Fibroblast of skin of left quadriceps (primary cell): ENCODE results near the gene HSPBAP1.
"Not testable (repeated sequence)": the region's sequence is repeated elsewhere in the genome, so short reads cannot be mapped to it uniquely, and the experiment has no call there.

Experiments used
- DNase-seq, 2 experiments: peaks; one replicate each; pipeline ENCODE4 v3.0.0-alpha.2; 2013; ENCODE audit warnings: low read depth in 2 of 2

HSPBAP1 gene

GRCh38 chr3:122786066-122786465 is 7.6 kb downstream of the HSPBAP1 start:
- no peak for DNase-seq

DNA sequence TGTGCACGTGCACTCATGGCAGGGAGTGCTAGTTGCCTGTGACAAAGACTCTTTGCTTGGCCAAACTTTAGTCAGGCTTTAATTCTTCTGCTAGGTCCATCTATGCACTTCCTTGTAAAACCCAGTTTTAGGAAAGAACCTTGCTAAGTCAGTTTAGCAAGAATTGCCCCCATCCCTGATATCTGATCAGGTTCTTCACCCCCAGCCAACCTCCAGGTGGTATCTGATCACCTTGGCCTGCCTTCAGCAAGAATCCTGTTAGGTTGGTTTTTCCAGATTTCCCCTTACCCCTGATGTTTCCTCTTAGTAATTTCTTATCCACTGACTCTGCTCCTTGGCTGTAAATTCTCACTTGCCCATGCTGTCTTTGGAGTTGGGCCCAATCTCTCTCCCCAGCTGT is 8.4 kb downstream of the HSPBAP1 start:
- no peak for DNase-seq

DNA sequence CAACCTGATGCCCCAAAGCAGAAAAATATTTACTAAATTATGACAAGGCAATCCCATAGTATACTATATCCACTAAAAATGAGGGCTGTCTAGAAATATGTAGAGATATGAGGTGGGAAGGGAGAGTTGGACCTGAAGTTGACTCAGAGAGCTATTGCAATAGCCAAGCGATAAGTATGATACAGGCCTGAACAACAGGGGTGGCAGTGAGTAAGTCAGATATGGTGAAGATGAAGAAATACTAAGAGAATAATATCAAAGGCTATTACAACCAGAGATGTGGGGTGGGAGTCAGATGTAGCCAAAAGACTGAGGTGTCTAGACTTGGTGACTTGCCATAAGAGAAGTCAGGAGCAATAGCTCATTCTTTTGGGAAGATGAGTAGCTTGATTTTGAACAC is 9.2 kb downstream of the HSPBAP1 start:
- no peak for DNase-seq

DNA sequence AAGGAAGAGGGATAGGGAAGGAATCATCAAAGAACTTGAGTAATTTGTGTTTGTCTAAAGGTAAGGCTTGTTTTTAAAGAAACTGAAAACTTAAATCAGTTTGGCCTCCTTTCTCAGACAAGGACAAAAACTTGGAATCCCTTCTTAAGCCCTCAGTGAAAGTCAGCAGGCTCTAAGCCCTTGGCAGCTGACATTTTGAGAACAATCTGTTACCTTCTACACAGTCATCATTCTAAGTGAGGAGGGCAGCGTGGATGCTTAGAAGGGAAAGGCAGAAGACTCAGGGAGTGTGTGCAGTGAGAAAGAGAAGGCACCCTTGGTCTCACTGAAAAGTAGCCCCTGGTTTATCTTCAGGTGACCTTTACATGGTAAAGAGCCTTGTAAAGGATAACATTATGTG is 10.8 kb downstream of the HSPBAP1 start:
- no peak for DNase-seq

DNA sequence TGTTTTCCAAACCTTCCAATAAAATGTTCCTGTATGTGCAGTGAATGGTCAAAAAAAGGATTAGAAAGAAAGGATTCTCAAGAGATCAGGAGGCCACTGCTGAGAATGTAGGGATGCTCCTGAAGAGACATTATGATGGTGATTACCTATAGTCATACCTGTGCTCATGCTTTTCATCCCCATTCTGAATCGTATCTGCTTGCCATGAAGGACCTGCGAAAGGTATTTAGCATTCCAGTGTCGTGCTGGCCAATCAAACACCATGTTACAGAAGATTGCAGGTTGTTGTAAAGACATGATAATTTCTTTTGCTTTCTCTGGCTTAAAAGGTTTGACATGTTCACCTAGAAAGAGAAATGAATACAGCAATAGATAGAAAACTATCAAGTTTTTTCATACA is 16.1 kb downstream of the HSPBAP1 start:
- no peak for DNase-seq

DNA sequence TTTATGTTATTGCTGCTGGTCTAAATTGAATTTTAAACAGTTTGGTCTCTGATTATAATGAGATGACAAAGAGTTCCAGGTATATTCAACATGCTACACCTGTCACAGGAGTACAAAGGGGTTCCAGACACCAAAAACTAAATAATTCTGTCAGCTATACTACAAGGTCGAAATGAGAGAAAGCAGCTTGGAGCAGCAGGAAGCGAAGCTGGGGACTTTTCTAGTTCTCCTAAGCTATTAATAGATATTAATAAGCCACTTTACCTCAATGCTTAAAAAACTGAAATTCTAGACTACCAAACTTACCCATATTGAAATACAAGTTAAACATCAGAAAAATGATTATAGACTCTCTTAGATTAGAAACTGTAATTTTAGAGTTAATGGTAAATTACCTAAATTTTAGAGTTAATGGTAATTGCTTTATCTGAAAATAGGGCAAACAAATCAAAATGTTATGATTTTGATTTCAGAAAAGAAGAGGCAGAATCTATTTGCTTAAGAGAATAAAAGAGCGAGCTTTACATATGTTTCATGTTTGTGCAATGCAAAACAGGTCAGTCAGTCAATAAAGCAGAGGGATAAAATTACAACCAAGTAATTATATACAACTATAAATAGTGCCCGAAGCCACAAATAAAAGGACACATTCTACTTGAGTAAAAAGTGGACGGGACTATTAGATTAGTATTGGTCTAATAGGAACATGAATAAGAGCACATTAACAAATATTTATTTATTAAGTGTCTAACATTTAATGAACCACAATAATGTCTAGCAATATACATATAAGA is 16.8 kb downstream of the HSPBAP1 start:
- no peak for DNase-seq

GRCh38 chr3:122774564-122774963 is 19.1 kb downstream of the HSPBAP1 start:
- DNase-seq, result no peak

GRCh38 chr3:122773944-122774509 is 19.6 kb downstream of the HSPBAP1 start:
- no peak for DNase-seq

GRCh38 chr3:122772827-122773226 is 20.8 kb downstream of the HSPBAP1 start:
- DNase-seq, result no peak

GRCh38 chr3:122770521-122771202 is 23.0 kb downstream of the HSPBAP1 start:
- no peak for DNase-seq

- no peak for DNase-seq
Observed at GRCh38 chr3:122767540-122768372, 25.9 kb downstream of the HSPBAP1 start.

DNA sequence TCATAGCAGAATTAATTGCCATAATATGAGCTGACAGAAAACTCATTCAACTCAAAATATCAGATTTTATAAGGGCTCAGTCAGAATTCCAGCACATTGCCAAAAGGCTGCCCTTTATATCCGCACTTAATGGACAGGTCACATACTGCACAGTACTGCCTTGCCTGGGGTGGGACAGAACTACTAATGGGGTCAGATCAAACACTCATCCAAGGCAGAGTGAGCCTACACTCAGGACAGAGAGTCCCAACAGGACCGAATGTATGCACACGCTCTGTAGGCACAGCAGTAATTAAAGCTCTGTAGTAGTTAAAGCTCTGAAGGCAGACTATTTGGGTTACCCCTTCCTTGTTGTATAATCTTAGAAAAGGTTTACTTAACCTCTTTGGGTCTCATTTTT is 27.2 kb downstream of the HSPBAP1 start:
- no peak for DNase-seq

GRCh38 chr3:122760453-122761271 is 33.0 kb downstream of the HSPBAP1 start:
- no peak for DNase-seq

- peak; percentile 31 to 33 for DNase-seq
Observed at GRCh38 chr3:122758877-122759560, 34.6 kb downstream of the HSPBAP1 start.

- no peak for DNase-seq
Observed at GRCh38 chr3:122755491-122755890, 38.1 kb downstream of the HSPBAP1 start.

GRCh38 chr3:122754929-122755328 is 38.7 kb downstream of the HSPBAP1 start:
- DNase-seq, result no peak

DNA sequence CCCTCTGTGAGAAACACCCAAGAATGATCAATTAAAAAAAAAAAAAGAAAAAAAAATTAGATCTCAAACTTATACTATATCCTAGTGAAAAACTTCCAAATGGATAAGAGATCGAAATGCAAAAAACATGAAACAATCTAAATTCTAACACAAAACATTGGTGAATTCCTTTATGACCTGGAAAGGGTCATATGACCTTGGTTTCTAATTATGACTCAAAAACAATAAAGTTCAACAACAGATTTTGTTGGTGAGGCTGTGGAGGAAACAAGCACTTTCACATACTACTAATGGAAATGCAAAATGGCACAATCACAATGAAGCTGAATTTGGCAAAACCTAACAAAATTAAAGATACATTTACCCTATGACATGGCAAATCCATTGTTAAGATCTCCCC is 45.3 kb downstream of the HSPBAP1 start:
- no peak for DNase-seq

DNA sequence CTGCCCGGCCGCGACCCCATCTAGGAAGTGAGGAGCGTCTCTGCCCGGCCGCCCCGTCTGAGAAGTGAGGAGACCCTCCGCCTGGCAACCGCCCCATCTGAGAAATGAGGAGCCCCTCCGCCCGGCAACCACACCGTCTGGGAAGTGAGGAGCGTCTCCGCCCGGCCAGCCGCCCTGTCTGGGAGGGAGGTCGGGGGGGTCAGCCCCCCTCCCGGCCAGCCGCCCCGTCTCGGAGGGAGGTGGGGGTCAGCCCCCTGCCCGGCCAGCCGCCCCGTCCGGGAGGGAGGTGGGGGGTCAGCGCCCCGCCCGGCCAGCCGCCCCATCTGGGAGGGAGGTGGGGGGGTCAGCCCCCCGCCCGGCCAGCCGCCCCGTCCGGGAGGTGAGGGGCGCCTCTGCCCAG is 46.3 kb downstream of the HSPBAP1 start:
- DNase-seq, result not testable (repeated sequence)

- peak; percentile 21 to 33 for DNase-seq
Observed at GRCh38 chr3:122745369-122746021, 48.1 kb downstream of the HSPBAP1 start.

GRCh38 chr3:122743581-122744120 is 50.0 kb downstream of the HSPBAP1 start:
- DNase-seq, result no peak
